ENCODE measurements around the gene PARN.

PARN gene

GRCh38 chr16:14495213-14496046, 134.6 kb downstream of the PARN start:
- no peak for DNase-seq

- DNase-seq = no peak
Observed at GRCh38 chr16:14494396-14494966, 135.6 kb downstream of the PARN start.

- no peak for DNase-seq
Observed at GRCh38 chr16:14493791-14494190, 136.3 kb downstream of the PARN start.

- DNase-seq = no peak
Observed at GRCh38 chr16:14492614-14493013, 137.4 kb downstream of the PARN start.

- DNase-seq = no peak
Observed at GRCh38 chr16:14491861-14492529, 138.1 kb downstream of the PARN start.

- no peak for DNase-seq
Observed at GRCh38 chr16:14490235-14490634, 139.8 kb downstream of the PARN start.

GRCh38 chr16:14489460-14489859, 140.6 kb downstream of the PARN start:
- DNase-seq = no peak

GRCh38 chr16:14487579-14487978, 142.5 kb downstream of the PARN start:
- no peak for DNase-seq

GRCh38 chr16:14486520-14487303, 143.3 kb downstream of the PARN start:
- DNase-seq = no peak

- no peak for DNase-seq
Observed at GRCh38 chr16:14485811-14486519, 144.1 kb downstream of the PARN start.

- no peak for DNase-seq
Observed at GRCh38 chr16:14485121-14485551, 144.9 kb downstream of the PARN start.

GRCh38 chr16:14483819-14484385, 146.2 kb downstream of the PARN start:
- no peak for DNase-seq

- no peak for DNase-seq
Observed at GRCh38 chr16:14476183-14476582, 153.9 kb downstream of the PARN start.

GRCh38 chr16:14475370-14476139, 154.5 kb downstream of the PARN start:
- DNase-seq = no peak

GRCh38 chr16:14473488-14473887, 156.6 kb downstream of the PARN start:
- DNase-seq = no peak

GRCh38 chr16:14472357-14472756, 157.7 kb downstream of the PARN start:
- no peak for DNase-seq

GRCh38 chr16:14470788-14471187, 159.3 kb downstream of the PARN start:
- no peak for DNase-seq

- DNase-seq = no peak
Observed at GRCh38 chr16:14465799-14466198, 164.3 kb downstream of the PARN start.

GRCh38 chr16:14464796-14465195, 165.3 kb downstream of the PARN start:
- no peak for DNase-seq

- DNase-seq = no peak
Observed at GRCh38 chr16:14464192-14464591, 165.9 kb downstream of the PARN start.

- DNase-seq = no peak
Observed at GRCh38 chr16:14462811-14463210, 167.2 kb downstream of the PARN start.
